ENCODE data around the gene ECSIT.
A peak's percentile ranks its signal among the peaks of the same experiment; 100 is the strongest.
"Not testable (repeated sequence)": the region's sequence is repeated elsewhere in the genome, so short reads cannot be mapped to it uniquely, and the experiment has no call there.

ECSIT gene

GRCh38 chr19:11473725-11474124 is 55.2 kb downstream of the ECSIT start:
- DNase-seq = no peak

- not testable (repeated sequence) for DNase-seq
Measured at GRCh38 chr19:11468266-11468845, 60.6 kb downstream of the ECSIT start.

GRCh38 chr19:11465600-11465999 is 63.3 kb downstream of the ECSIT start:
- no peak for DNase-seq

GRCh38 chr19:11464333-11465265 is 64.3 kb downstream of the ECSIT start:
- DNase-seq = no peak

- peak; percentile 34 for DNase-seq
Measured at GRCh38 chr19:11463391-11463790, 65.5 kb downstream of the ECSIT start.

- DNase-seq = no peak
Measured at GRCh38 chr19:11461453-11461852, 67.5 kb downstream of the ECSIT start.

- peak; percentile 36 for DNase-seq
Measured at GRCh38 chr19:11460207-11460606, 68.7 kb downstream of the ECSIT start.

GRCh38 chr19:11458912-11459311 is 70.0 kb downstream of the ECSIT start:
- DNase-seq = not testable (repeated sequence)

- DNase-seq = no peak
Measured at GRCh38 chr19:11458236-11458900, 70.6 kb downstream of the ECSIT start.

GRCh38 chr19:11457831-11458230 is 71.1 kb downstream of the ECSIT start:
- DNase-seq = no peak

GRCh38 chr19:11457115-11457514 is 71.8 kb downstream of the ECSIT start:
- DNase-seq = no peak

- DNase-seq = no peak
Measured at GRCh38 chr19:11456659-11457058, 72.3 kb downstream of the ECSIT start.

All from activated CD4-positive, alpha-beta T cell treated with anti-CD3 and anti-CD28 coated beads for 48 hours (primary cell).